VCaP (cell line): ENCODE data around the gene SDCCAG8.
A peak's percentile ranks its signal among the peaks of the same experiment; 100 is the strongest.

Experiments
- H3K27ac ChIP-seq: fragments of 450-650 bp; 2 replicates; pipeline ENCODE4 v1.5.1; 2017
- CTCF ChIP-seq: fragments of 450-650 bp; conservative IDR thresholded peaks from 2 replicates; pipeline ENCODE4 v1.5.1; 2017; ENCODE audit warnings: mild to moderate bottlenecking, moderate library complexity

Gene SDCCAG8

GRCh38 chr1:243299069-243299468 is 43.2 kb downstream of the SDCCAG8 start:
- TF ChIP-seq CTCF, result no peak
- no peak overlapping the region for H3K27ac ChIP-seq

- no peak for TF ChIP-seq CTCF
- H3K27ac ChIP-seq, result no peak overlapping the region
Measured at GRCh38 chr1:243301059-243301458, 45.2 kb downstream of the SDCCAG8 start.

GRCh38 chr1:243311809-243312208 is 56.0 kb downstream of the SDCCAG8 start:
- H3K27ac ChIP-seq, result no peak overlapping the region
- no peak for TF ChIP-seq CTCF

- no peak for TF ChIP-seq CTCF
- no peak overlapping the region for H3K27ac ChIP-seq
Measured at GRCh38 chr1:243312952-243313634, 57.3 kb downstream of the SDCCAG8 start.

- TF ChIP-seq CTCF, result no peak
- H3K27ac ChIP-seq, result no peak overlapping the region
Measured at GRCh38 chr1:243313635-243314536, 58.0 kb downstream of the SDCCAG8 start.

GRCh38 chr1:243315455-243315854 is 59.6 kb downstream of the SDCCAG8 start:
- peak overlapping the region; percentile 83 for H3K27ac ChIP-seq
- no peak for TF ChIP-seq CTCF

- TF ChIP-seq CTCF, result no peak
- peak overlapping the region; percentile 83 for H3K27ac ChIP-seq
Measured at GRCh38 chr1:243315893-243316292, 60.1 kb downstream of the SDCCAG8 start.
